Measurements from ENCODE around the gene DNAJC17. TPM values are rescaled to one million over a fixed set of nuclear protein-coding genes. Genes with fewer than 3 reads are reported as not detected.

DNAJC17 gene
- total RNA-seq, 1 donor from 2014 or later, result 43.2 TPM

GRCh38 chr15:40764629-40765103 is 42.6 kb downstream of the DNAJC17 start:
- peaks cover 9% of the 10 kb centered on the region for H3K27me3 Mint-ChIP-seq (ENCODE audit: unreplicated experiment)
- no peaks in the 10 kb centered on the region for H3K36me3 Mint-ChIP-seq (ENCODE audit: unreplicated experiment)
- H3K9me3 Mint-ChIP-seq (ENCODE audit: unreplicated experiment), result no peaks in the 10 kb centered on the region
- no peak for TF ChIP-seq CTCF (IDR thresholded peaks at IDR 0.05; ENCODE audit: partially characterized antibody, unreplicated experiment)
- no peak for DNase-seq
- no peak overlapping the region for H3K27ac Mint-ChIP-seq (ENCODE audit: unreplicated experiment)
- H3K4me1 Mint-ChIP-seq (ENCODE audit: low read depth, unreplicated experiment), result peaks cover 18% of the 10 kb centered on the region
- H3K4me3 Mint-ChIP-seq (ENCODE audit: unreplicated experiment), result peak overlapping the region; percentile 79

- peak; percentile 80 for DNase-seq
- H3K9me3 Mint-ChIP-seq (ENCODE audit: unreplicated experiment), result no peaks in the 10 kb centered on the region
- no peaks in the 10 kb centered on the region for H3K36me3 Mint-ChIP-seq (ENCODE audit: unreplicated experiment)
- no peak within 1 kb of the TSS for H3K27ac Mint-ChIP-seq (ENCODE audit: unreplicated experiment)
- peaks cover 14% of the 10 kb centered on the region for H3K4me1 Mint-ChIP-seq (ENCODE audit: low read depth, unreplicated experiment)
- peaks cover 9% of the 10 kb centered on the region for H3K27me3 Mint-ChIP-seq (ENCODE audit: unreplicated experiment)
- peak within 1 kb of the TSS; percentile 79 for H3K4me3 Mint-ChIP-seq (ENCODE audit: unreplicated experiment)
- peak; percentile 26 for TF ChIP-seq CTCF (IDR thresholded peaks at IDR 0.05; ENCODE audit: partially characterized antibody, unreplicated experiment)
These were observed 43.3 kb downstream of the DNAJC17 start, which contains the start of gene GCHFR for GRCh38 chr15:40763801-40764628. Gene GCHFR (plus strand): TSS chr15:40764068. CDS start chr15:40764181, 113 bp downstream.

- DNase-seq, result peak; percentile 40
- Mint-ChIP-seq H3K27ac (ENCODE audit: unreplicated experiment) (no peak overlapping the region), H3K9me3 (ENCODE audit: unreplicated experiment) (no peaks in the 10 kb centered on the region), H3K36me3 (ENCODE audit: unreplicated experiment) (no peaks in the 10 kb centered on the region), H3K27me3 (ENCODE audit: unreplicated experiment) (peaks cover 9% of the 10 kb centered on the region), H3K4me1 (ENCODE audit: low read depth, unreplicated experiment) (peaks cover 9% of the 10 kb centered on the region), H3K4me3 (ENCODE audit: unreplicated experiment) (peak overlapping the region; percentile 79)
- no peak for TF ChIP-seq CTCF (IDR thresholded peaks at IDR 0.05; ENCODE audit: partially characterized antibody, unreplicated experiment)
These were observed 44.1 kb downstream of the DNAJC17 start for GRCh38 chr15:40762919-40763800.

DNA sequence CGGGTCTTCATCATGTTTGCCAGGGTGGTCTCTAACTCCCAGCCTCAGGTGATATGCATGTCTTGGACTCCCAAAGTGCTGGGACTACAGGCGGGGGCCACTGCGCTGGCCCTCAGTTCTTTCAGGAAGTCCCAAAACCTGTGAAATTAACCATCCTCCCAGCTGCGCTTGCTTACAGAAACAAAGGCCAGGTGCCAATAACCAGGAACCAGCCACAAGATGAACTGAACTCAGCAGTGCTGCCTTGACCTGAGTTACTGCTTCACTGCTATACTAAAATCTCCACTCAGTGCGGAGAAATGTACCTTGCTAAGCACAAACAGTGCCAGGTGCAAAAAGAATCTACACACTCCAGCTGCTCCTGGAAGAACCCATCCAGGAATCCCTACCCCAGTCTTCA is 47.3 kb downstream of the DNAJC17 start:
- no peaks in the 10 kb centered on the region for H3K36me3 Mint-ChIP-seq (ENCODE audit: unreplicated experiment)

More for the DNA sequence above, 47.3 kb downstream of the DNAJC17 start:
- Mint-ChIP-seq H3K9me3 (ENCODE audit: unreplicated experiment) (peaks cover 2% of the 10 kb centered on the region), H3K27me3 (ENCODE audit: unreplicated experiment) (peaks cover 6% of the 10 kb centered on the region), H3K4me1 (ENCODE audit: low read depth, unreplicated experiment) (peaks cover 2% of the 10 kb centered on the region), H3K4me3 (ENCODE audit: unreplicated experiment) (no peak overlapping the region), H3K27ac (ENCODE audit: unreplicated experiment) (no peak overlapping the region)
- DNase-seq, result no peak
- TF ChIP-seq CTCF (IDR thresholded peaks at IDR 0.05; ENCODE audit: partially characterized antibody, unreplicated experiment), result no peak

Data from glutamatergic neuron (in vitro differentiated cells).